Stomach (tissue), 9 donors: ENCODE data around the gene AFF1. TPM values are rescaled to one million over a fixed set of nuclear protein-coding genes. Genes with fewer than 3 reads are reported as not detected.

Source experiments
- DNase-seq, 2 donors: peaks; one replicate each; pipeline versions ENCODE4 v3.0.0 to v3.0.0-alpha.2; 2013 to 2019
- H3K27ac ChIP-seq, 5 donors: fragments of 200-600 bp in 4 of 5; sonication (generic) in 4 of 5; one replicate each; pipeline ENCODE4 v1.5.1; 2013 to 2019; ENCODE audit warnings: mild to moderate bottlenecking in 1 of 5, moderate library complexity in 1 of 5
- H3K27me3 ChIP-seq, 3 donors: fragments of 200-600 bp; sonication (generic); one replicate each; pipeline ENCODE4 v1.5.1; 2017 to 2019; ENCODE audit warnings: mixed run types in 1 of 3
- H3K36me3 ChIP-seq, 4 donors: fragments of 200-600 bp; sonication (generic); 1 replicate in 3 of 4; 2 replicates in 1 of 4; pipeline ENCODE4 v1.5.1; 2016 to 2019
- H3K4me1 ChIP-seq, 4 donors: fragments of 200-600 bp; sonication (generic); one replicate each; pipeline ENCODE4 v1.5.1; 2016 to 2019
- H3K4me3 ChIP-seq, 4 donors: fragments of 200-600 bp; sonication (generic) in 3 of 4; one replicate each; pipeline ENCODE4 v1.5.1; 2016 to 2019; ENCODE audit warnings: mild to moderate bottlenecking in 1 of 4
- H3K9me3 ChIP-seq, 4 donors: fragments of 200-600 bp; sonication (generic); one replicate each; pipeline ENCODE4 v1.5.1; 2016 to 2019
- EP300 ChIP-seq: sonication (generic); formaldehyde crosslinking; IDR thresholded peaks from one replicate; pipeline ENCODE4 v1.6.1; 2017; ENCODE audit warnings: antibody characterized with exemption
- POLR2A ChIP-seq, 4 donors: fragments of 450-650 bp; IDR thresholded peaks; one replicate each; pipeline ENCODE4 v1.6.1; 2016; ENCODE audit warnings: antibody characterized with exemption in 4 of 4, control low read depth in 2 of 4, mild to moderate bottlenecking in 1 of 4, moderate library complexity in 1 of 4
- POLR2AphosphoS5 ChIP-seq, 3 donors: sonication (generic); formaldehyde crosslinking; IDR thresholded peaks; one replicate each; pipeline ENCODE4 v1.6.1; 2016; ENCODE audit warnings: antibody characterized with exemption in 3 of 3
- WGBS, 5 donors: extraction: QIAGEN DNeasy Blood & Tissue Kit in 3 of 5; methylation state at CpG; one replicate each; pipeline versions ENCODE4 v1.1.5 to v1.1.7; 2013 to 2018; 5-methylcytosine and 5-hydroxymethylcytosine counted together
- intact Hi-C: fragments of 100-400 bp; cut with DNase I; formaldehyde crosslinking; loops from one replicate; pipeline ENCODE4 v1.15.1; 2023; ENCODE audit warnings: low total_unique reads
- polyA plus RNA-seq, 3 donors: library from polyadenylated mRNA; stranded (reverse); fragments of 200-250 nt; gene quantifications; one replicate each; pipeline ENCODE4 v1.2.3, GENCODE V29; 2013
- total RNA-seq, 5 donors: library from RNA; depleted of rRNA; stranded (reverse); fragments of >200 nt; gene quantifications; one replicate each; pipeline versions ENCODE4 v1.1.0 to v1.2.3, GENCODE V29; 2014 to 2016
- TF ChIP-seq, protein P1 (sequence below), 7 experiments: fragments of 450-650 bp in 4 of 7; fragments of 200-600 bp in 3 of 7; sonication (generic) in 3 of 7; IDR thresholded peaks; one replicate each; pipeline ENCODE4 v1.5.1; 2016 to 2019; ENCODE audit warnings: antibody characterized with exemption in 7 of 7, control low read depth in 2 of 7, mild to moderate bottlenecking in 1 of 7
- donor health status: healthy with polysubstance abuse.
- donor health status: Bipolar disorder and iron deficiency.
- donor health status: healthy.

Gene AFF1
- total and polyA plus RNA-seq, 8 donors = 6.9 to 177 (median 59.1) TPM

DNA sequence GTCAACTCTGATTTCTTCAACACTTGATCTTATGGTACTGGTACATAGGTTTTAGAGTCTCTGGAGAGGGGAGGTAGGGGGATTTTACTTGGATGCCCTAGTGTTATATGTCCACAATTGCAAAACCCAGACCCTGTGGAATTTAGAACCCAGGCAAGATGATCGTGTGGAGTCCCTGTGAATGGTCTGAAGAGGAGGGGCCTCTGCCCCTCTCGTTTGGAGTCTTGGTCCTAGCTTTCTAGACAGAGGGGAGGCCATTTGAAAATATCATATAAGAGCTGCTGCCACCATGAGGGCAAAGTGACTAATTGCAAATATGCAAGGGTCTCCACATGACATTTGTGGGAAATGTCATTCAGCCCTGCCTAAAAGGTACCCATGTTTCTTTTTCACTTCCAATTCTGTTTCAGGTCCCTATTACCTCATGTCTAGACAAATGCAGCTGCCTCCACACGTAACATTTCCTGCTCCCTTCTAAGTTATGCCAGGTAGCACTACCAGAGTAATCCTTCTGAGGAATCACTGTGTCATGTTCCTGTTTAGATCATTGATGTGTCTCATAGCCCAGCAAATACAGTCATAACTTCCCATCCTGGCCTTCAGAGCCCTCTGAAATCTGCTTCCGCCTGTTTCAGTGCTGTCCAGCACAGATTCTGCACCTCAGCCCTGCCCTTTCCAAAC, 158.8 kb downstream of the AFF1 start:
- no peak overlapping the region for H3K4me3 ChIP-seq
- no peaks in the 10 kb centered on the region for H3K9me3 ChIP-seq
- TF ChIP-seq EP300 = no peak
- peak in 1 of 3 donors; percentile 17 for TF ChIP-seq POLR2AphosphoS5 (IDR thresholded peaks at IDR 0.05)
- TF ChIP-seq POLR2A (IDR thresholded peaks at IDR 0.05) = no peak
- TF ChIP-seq, protein P1, sequence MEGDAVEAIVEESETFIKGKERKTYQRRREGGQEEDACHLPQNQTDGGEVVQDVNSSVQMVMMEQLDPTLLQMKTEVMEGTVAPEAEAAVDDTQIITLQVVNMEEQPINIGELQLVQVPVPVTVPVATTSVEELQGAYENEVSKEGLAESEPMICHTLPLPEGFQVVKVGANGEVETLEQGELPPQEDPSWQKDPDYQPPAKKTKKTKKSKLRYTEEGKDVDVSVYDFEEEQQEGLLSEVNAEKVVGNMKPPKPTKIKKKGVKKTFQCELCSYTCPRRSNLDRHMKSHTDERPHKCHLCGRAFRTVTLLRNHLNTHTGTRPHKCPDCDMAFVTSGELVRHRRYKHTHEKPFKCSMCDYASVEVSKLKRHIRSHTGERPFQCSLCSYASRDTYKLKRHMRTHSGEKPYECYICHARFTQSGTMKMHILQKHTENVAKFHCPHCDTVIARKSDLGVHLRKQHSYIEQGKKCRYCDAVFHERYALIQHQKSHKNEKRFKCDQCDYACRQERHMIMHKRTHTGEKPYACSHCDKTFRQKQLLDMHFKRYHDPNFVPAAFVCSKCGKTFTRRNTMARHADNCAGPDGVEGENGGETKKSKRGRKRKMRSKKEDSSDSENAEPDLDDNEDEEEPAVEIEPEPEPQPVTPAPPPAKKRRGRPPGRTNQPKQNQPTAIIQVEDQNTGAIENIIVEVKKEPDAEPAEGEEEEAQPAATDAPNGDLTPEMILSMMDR (IDR thresholded peaks at IDR 0.05) = peak in 5 of 7 experiments; percentile 34 to 71 (median 57)
- 28 to 43% (median 37%) methylated on average over 4 of the region's 4 CpGs for WGBS, 5 donors
- peaks cover 0 to 39% (median 27%) of the 10 kb centered on the region in 4 donors for H3K36me3 ChIP-seq
- intact Hi-C loops = loop anchor here (10.0 kb wide), 2 partner anchors 99 to 169 kb away; no protein-coding TSS in a partner anchor
- peak in 1 of 2 donors; percentile 75 for DNase-seq
- no peaks in the 10 kb centered on the region for H3K27me3 ChIP-seq
- peak overlapping the region in 2 of 5 donors; percentile 28 to 70 for H3K27ac ChIP-seq
- H3K4me1 ChIP-seq = peaks cover 8 to 38% (median 22%) of the 10 kb centered on the region in 4 donors

DNA sequence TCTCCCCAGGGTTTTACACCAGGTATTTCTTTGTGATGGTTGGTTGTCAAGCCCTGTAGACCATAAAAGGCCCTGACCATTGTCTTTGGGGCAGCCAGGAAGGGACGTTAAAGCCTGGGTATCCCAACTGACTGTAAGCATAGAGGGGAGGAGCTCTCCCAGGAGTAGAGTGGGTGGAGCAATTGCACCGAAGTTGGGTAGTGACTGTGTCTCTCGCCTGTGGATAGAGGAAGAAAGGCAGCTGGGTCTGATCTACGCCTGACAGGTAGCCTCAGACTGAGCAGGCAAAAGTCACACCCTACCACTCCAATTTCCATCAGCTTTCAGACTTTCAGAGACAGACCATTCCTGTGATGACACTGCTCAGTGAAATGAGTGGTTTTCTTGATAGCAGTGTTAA, 162.3 kb downstream of the AFF1 start:
- no peak overlapping the region for H3K27ac ChIP-seq
- H3K9me3 ChIP-seq = no peaks in the 10 kb centered on the region
- no peaks in the 10 kb centered on the region for H3K27me3 ChIP-seq
- intact Hi-C loops = loop anchor here (10.0 kb wide), 2 partner anchors 102 to 172 kb away; no protein-coding TSS in a partner anchor
- H3K36me3 ChIP-seq = peaks cover 0 to 37% (median 18%) of the 10 kb centered on the region in 4 donors
- DNase-seq = no peak
- TF ChIP-seq POLR2AphosphoS5 (IDR thresholded peaks at IDR 0.05) (no peak), EP300 (no peak), POLR2A (IDR thresholded peaks at IDR 0.05) (no peak)
- TF ChIP-seq, protein P1 (IDR thresholded peaks at IDR 0.05) = no peak
- H3K4me3 ChIP-seq = no peak overlapping the region
- WGBS, 5 donors = 51 to 75% (median 56%) methylated on average over 4 of the region's 4 CpGs
- peaks cover 8 to 32% (median 21%) of the 10 kb centered on the region in 4 donors for H3K4me1 ChIP-seq

DNA sequence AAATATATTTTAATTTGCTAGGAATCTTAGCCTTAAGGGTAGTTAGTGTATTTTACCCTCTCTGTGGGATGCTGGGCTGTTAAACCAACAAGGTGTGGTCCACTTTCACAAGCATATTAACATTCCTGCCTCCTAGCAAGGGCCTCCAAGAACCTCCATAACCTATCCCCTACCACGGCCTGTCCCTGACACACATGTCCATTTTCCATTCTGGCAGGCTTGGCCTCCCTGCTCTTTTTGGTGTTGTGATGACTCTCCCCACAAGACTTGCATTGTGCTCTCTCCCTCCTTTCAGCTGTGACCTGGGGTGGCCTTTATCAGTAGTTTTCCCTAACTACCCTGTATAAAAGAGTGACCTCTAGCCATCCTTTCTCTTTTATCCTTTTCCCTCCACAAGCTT, 165.4 kb downstream of the AFF1 start:
- Histone ChIP-seq H3K27ac (no peak overlapping the region), H3K4me1 (peaks cover 12 to 41% (median 27%) of the 10 kb centered on the region in 4 donors)

DNA sequence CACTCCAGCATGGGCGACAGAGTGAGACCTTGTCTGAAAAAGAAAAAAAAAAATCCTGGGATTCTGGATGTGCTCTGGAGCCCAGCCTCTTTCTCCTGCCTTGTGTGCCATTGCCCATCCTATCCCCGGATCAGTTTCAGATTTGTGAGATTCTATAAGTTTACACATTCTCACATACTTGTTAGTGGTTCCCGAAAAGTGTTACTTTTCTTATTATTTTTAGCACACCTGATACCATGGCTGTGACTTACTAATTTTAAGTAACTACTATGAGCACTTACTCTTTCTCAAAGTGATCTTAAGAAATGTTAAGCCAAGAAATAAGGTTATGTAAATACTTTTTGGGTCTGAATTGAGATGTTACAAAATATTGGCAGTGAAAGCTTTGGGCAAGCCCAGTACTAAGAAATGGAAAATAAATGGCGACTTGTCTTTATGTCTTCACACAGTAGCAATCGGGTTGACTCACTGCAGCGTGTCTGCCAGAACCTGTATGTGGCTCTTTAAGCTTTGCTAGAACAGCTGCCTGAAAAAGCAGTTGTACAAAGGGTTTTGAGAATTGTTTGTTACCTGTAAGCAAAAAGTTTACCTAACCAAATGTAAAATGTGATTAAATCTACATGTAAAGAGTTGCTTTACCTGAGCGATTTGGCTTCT, 166.9 kb downstream of the AFF1 start:
- H3K27me3 ChIP-seq = no peaks in the 10 kb centered on the region
- no peak for TF ChIP-seq POLR2A (IDR thresholded peaks at IDR 0.05)
- TF ChIP-seq EP300 = no peak
- TF ChIP-seq POLR2AphosphoS5 (IDR thresholded peaks at IDR 0.05) = no peak
- TF ChIP-seq, protein P1 (IDR thresholded peaks at IDR 0.05) = no peak
- intact Hi-C loops = no loop called here
- peaks cover 12 to 49% (median 30%) of the 10 kb centered on the region in 4 donors for H3K4me1 ChIP-seq
- DNase-seq = no peak
- no peak overlapping the region for H3K4me3 ChIP-seq
- peak overlapping the region in 1 of 5 donors; percentile 2 for H3K27ac ChIP-seq
- H3K36me3 ChIP-seq = peaks cover 0 to 28% (median 14%) of the 10 kb centered on the region in 4 donors
- WGBS, 5 donors = 84 to 92% (median 90%) methylated on average over 7 of the region's 7 CpGs
- H3K9me3 ChIP-seq = no peaks in the 10 kb centered on the region

More for the DNA sequence above, 165.4 kb downstream of the AFF1 start:
- Histone ChIP-seq H3K4me3 (no peak overlapping the region), H3K27me3 (no peaks in the 10 kb centered on the region), H3K9me3 (no peaks in the 10 kb centered on the region), H3K36me3 (peaks cover 0 to 22% (median 8%) of the 10 kb centered on the region in 4 donors)
- intact Hi-C loops = no loop called here
- TF ChIP-seq EP300 (no peak), POLR2A (IDR thresholded peaks at IDR 0.05) (no peak), POLR2AphosphoS5 (IDR thresholded peaks at IDR 0.05) (no peak)
- TF ChIP-seq, protein P1 (IDR thresholded peaks at IDR 0.05) = no peak
- DNase-seq = peak in 1 of 2 donors; percentile 45
- 64 to 100% (median 90%) methylated on average over 1 of the region's 1 CpG for WGBS, 5 donors
